Measurements from ENCODE around the gene ADISSP.
"Not testable (repeated sequence)": the region's sequence is repeated elsewhere in the genome, so short reads cannot be mapped to it uniquely, and the experiment has no call there.

ADISSP gene

GRCh38 chr20:3798373-3798768, 30.8 kb upstream of the ADISSP start:
- Histone ChIP-seq H3K27ac (ENCODE audit: insufficient read depth, low read length, poor library complexity, severe bottlenecking) (peak overlapping the region; percentile 65), H3K9me3 (ENCODE audit: control insufficient read depth, low read length) (no peaks in the 10 kb centered on the region), H3K36me3 (ENCODE audit: control insufficient read depth, insufficient read depth, low read length) (peaks cover 32% of the 10 kb centered on the region), H3K27me3 (replicated peaks; ENCODE audit: control insufficient read depth, insufficient read depth, low read length, poor library complexity, severe bottlenecking) (no peaks in the 10 kb centered on the region), H3K4me3 (ENCODE audit: insufficient read depth, low read depth, low read length, poor library complexity, severe bottlenecking) (peak overlapping the region; percentile 83), H3K4me1 (ENCODE audit: control insufficient read depth, insufficient read depth, low read length, poor library complexity, severe bottlenecking) (peaks cover 55% of the 10 kb centered on the region)
- DNase-seq, result no peak

- Histone ChIP-seq H3K36me3 (ENCODE audit: control insufficient read depth, insufficient read depth, low read length) (peaks cover 26% of the 10 kb centered on the region), H3K9me3 (ENCODE audit: control insufficient read depth, low read length) (no peaks in the 10 kb centered on the region), H3K4me3 (ENCODE audit: insufficient read depth, low read depth, low read length, poor library complexity, severe bottlenecking) (peak overlapping the region; percentile 83), H3K27me3 (replicated peaks; ENCODE audit: control insufficient read depth, insufficient read depth, low read length, poor library complexity, severe bottlenecking) (no peaks in the 10 kb centered on the region), H3K27ac (ENCODE audit: insufficient read depth, low read length, poor library complexity, severe bottlenecking) (peak overlapping the region; percentile 65), H3K4me1 (ENCODE audit: control insufficient read depth, insufficient read depth, low read length, poor library complexity, severe bottlenecking) (peaks cover 55% of the 10 kb centered on the region)
- DNase-seq, result peak in 2 of 3 donors; percentile 29 to 42
These were observed 30.2 kb upstream of the ADISSP start for GRCh38 chr20:3797592-3798372.

GRCh38 chr20:3797226-3797545, 29.6 kb upstream of the ADISSP start:
- H3K4me3 ChIP-seq (ENCODE audit: insufficient read depth, low read depth, low read length, poor library complexity, severe bottlenecking), result peak overlapping the region; percentile 83
- H3K9me3 ChIP-seq (ENCODE audit: control insufficient read depth, low read length), result no peaks in the 10 kb centered on the region
- H3K27ac ChIP-seq (ENCODE audit: insufficient read depth, low read length, poor library complexity, severe bottlenecking), result peak overlapping the region; percentile 65
- no peak for DNase-seq
- peaks cover 54% of the 10 kb centered on the region for H3K4me1 ChIP-seq (ENCODE audit: control insufficient read depth, insufficient read depth, low read length, poor library complexity, severe bottlenecking)
- H3K36me3 ChIP-seq (ENCODE audit: control insufficient read depth, insufficient read depth, low read length), result peaks cover 20% of the 10 kb centered on the region
- no peaks in the 10 kb centered on the region for H3K27me3 ChIP-seq (replicated peaks; ENCODE audit: control insufficient read depth, insufficient read depth, low read length, poor library complexity, severe bottlenecking)

GRCh38 chr20:3796477-3797225, 29.1 kb upstream of the ADISSP start:
- Histone ChIP-seq H3K4me1 (ENCODE audit: control insufficient read depth, insufficient read depth, low read length, poor library complexity, severe bottlenecking) (peaks cover 49% of the 10 kb centered on the region), H3K9me3 (ENCODE audit: control insufficient read depth, low read length) (no peaks in the 10 kb centered on the region), H3K27ac (ENCODE audit: insufficient read depth, low read length, poor library complexity, severe bottlenecking) (peak overlapping the region; percentile 65), H3K27me3 (replicated peaks; ENCODE audit: control insufficient read depth, insufficient read depth, low read length, poor library complexity, severe bottlenecking) (no peaks in the 10 kb centered on the region), H3K4me3 (ENCODE audit: insufficient read depth, low read depth, low read length, poor library complexity, severe bottlenecking) (peak overlapping the region; percentile 83), H3K36me3 (ENCODE audit: control insufficient read depth, insufficient read depth, low read length) (peaks cover 15% of the 10 kb centered on the region)
- no peak for DNase-seq

GRCh38 chr20:3795511-3796468, 28.2 kb upstream of the ADISSP start, which contains the start of gene CDC25B:
CDC25B (plus strand) TSS chr20:3796310; CDS start chr20:3796532, 222 bp downstream.
- Histone ChIP-seq H3K27ac (ENCODE audit: insufficient read depth, low read length, poor library complexity, severe bottlenecking) (peak within 1 kb of the TSS; percentile 84), H3K9me3 (ENCODE audit: control insufficient read depth, low read length) (no peaks in the 10 kb centered on the region), H3K36me3 (ENCODE audit: control insufficient read depth, insufficient read depth, low read length) (peaks cover 6% of the 10 kb centered on the region), H3K4me3 (ENCODE audit: insufficient read depth, low read depth, low read length, poor library complexity, severe bottlenecking) (peak within 1 kb of the TSS; percentile 83), H3K4me1 (ENCODE audit: control insufficient read depth, insufficient read depth, low read length, poor library complexity, severe bottlenecking) (peaks cover 42% of the 10 kb centered on the region), H3K27me3 (replicated peaks; ENCODE audit: control insufficient read depth, insufficient read depth, low read length, poor library complexity, severe bottlenecking) (no peaks in the 10 kb centered on the region)
- peak; percentile 80 to 88 (median 87) for DNase-seq

- no peak overlapping the region for H3K4me3 ChIP-seq (ENCODE audit: insufficient read depth, low read depth, low read length, poor library complexity, severe bottlenecking)
- DNase-seq, result no peak
- H3K27me3 ChIP-seq (replicated peaks; ENCODE audit: control insufficient read depth, insufficient read depth, low read length, poor library complexity, severe bottlenecking), result no peaks in the 10 kb centered on the region
- no peaks in the 10 kb centered on the region for H3K9me3 ChIP-seq (ENCODE audit: control insufficient read depth, low read length)
- H3K27ac ChIP-seq (ENCODE audit: insufficient read depth, low read length, poor library complexity, severe bottlenecking), result peak overlapping the region; percentile 84
- no peaks in the 10 kb centered on the region for H3K36me3 ChIP-seq (ENCODE audit: control insufficient read depth, insufficient read depth, low read length)
- peaks cover 33% of the 10 kb centered on the region for H3K4me1 ChIP-seq (ENCODE audit: control insufficient read depth, insufficient read depth, low read length, poor library complexity, severe bottlenecking)
These were observed 27.3 kb upstream of the ADISSP start for GRCh38 chr20:3794701-3795420.

GRCh38 chr20:3794168-3794567, 26.6 kb upstream of the ADISSP start:
- H3K4me3 ChIP-seq (ENCODE audit: insufficient read depth, low read depth, low read length, poor library complexity, severe bottlenecking); H3K27me3 ChIP-seq (replicated peaks; ENCODE audit: control insufficient read depth, insufficient read depth, low read length, poor library complexity, severe bottlenecking); H3K27ac ChIP-seq (ENCODE audit: insufficient read depth, low read length, poor library complexity, severe bottlenecking); H3K36me3 ChIP-seq (ENCODE audit: control insufficient read depth, insufficient read depth, low read length); DNase-seq; H3K9me3 ChIP-seq (ENCODE audit: control insufficient read depth, low read length): not testable (repeated sequence)
- H3K4me1 ChIP-seq (ENCODE audit: control insufficient read depth, insufficient read depth, low read length, poor library complexity, severe bottlenecking), result peaks cover 26% of the 10 kb centered on the region

GRCh38 chr20:3789201-3789600, 21.6 kb upstream of the ADISSP start:
- not testable (repeated sequence) for H3K4me1 ChIP-seq (ENCODE audit: control insufficient read depth, insufficient read depth, low read length, poor library complexity, severe bottlenecking); H3K9me3 ChIP-seq (ENCODE audit: control insufficient read depth, low read length); H3K4me3 ChIP-seq (ENCODE audit: insufficient read depth, low read depth, low read length, poor library complexity, severe bottlenecking); H3K27me3 ChIP-seq (replicated peaks; ENCODE audit: control insufficient read depth, insufficient read depth, low read length, poor library complexity, severe bottlenecking); H3K27ac ChIP-seq (ENCODE audit: insufficient read depth, low read length, poor library complexity, severe bottlenecking); DNase-seq; H3K36me3 ChIP-seq (ENCODE audit: control insufficient read depth, insufficient read depth, low read length)

GRCh38 chr20:3788685-3789155, 21.2 kb upstream of the ADISSP start:
- H3K36me3 ChIP-seq (ENCODE audit: control insufficient read depth, insufficient read depth, low read length), result no peaks in the 10 kb centered on the region
- H3K9me3 ChIP-seq (ENCODE audit: control insufficient read depth, low read length), result no peaks in the 10 kb centered on the region
- H3K4me1 ChIP-seq (ENCODE audit: control insufficient read depth, insufficient read depth, low read length, poor library complexity, severe bottlenecking), result peaks cover 8% of the 10 kb centered on the region
- DNase-seq, result no peak
- no peak overlapping the region for H3K4me3 ChIP-seq (ENCODE audit: insufficient read depth, low read depth, low read length, poor library complexity, severe bottlenecking)
- H3K27ac ChIP-seq (ENCODE audit: insufficient read depth, low read length, poor library complexity, severe bottlenecking), result no peak overlapping the region
- no peaks in the 10 kb centered on the region for H3K27me3 ChIP-seq (replicated peaks; ENCODE audit: control insufficient read depth, insufficient read depth, low read length, poor library complexity, severe bottlenecking)
